Mucosa of descending colon (tissue), 3 donors: ENCODE results near the gene CRYGS. TPM values are rescaled to one million over a fixed set of nuclear protein-coding genes. Genes with fewer than 3 reads are reported as not detected.

ENCODE experiments used
- ATAC-seq: fragments of 200-7000 bp; cut with Tn5 transposase; one replicate; pipeline ENCODE4 v1.9.1; 2020; ENCODE audit warnings: mild to moderate bottlenecking, moderate library complexity
- DNase-seq, 3 donors: peaks; one replicate each; pipeline ENCODE4 v3.0.0-alpha.2; 2020
- H3K36me3 ChIP-seq: fragments of 200-600 bp; one replicate; pipeline ENCODE4 v1.8.0; 2021; ENCODE audit warnings: low read depth, mild to moderate bottlenecking
- H3K4me1 ChIP-seq: fragments of 200-600 bp; one replicate; pipeline ENCODE4 v1.8.0; 2021; ENCODE audit warnings: low read depth, mild to moderate bottlenecking
- H3K4me3 ChIP-seq: fragments of 200-600 bp; one replicate; pipeline ENCODE4 v1.8.0; 2021; ENCODE audit warnings: mild to moderate bottlenecking
- H3K9me3 ChIP-seq: fragments of 200-600 bp; one replicate; pipeline ENCODE4 v1.8.0; 2021; ENCODE audit warnings: mild to moderate bottlenecking
- intact Hi-C, 2 donors: fragments of 100-400 bp; cut with DNase I in 1 of 2; cut with micrococcal nuclease in 1 of 2; formaldehyde crosslinking; loops; one replicate each; pipeline versions ENCODE4 v1.11.0 to v1.11.1; 2022; cut with DNase I, micrococcal nuclease
- total RNA-seq, 3 donors: library from RNA; stranded (reverse); fragmentation: NEBNext Ultra II Directional in 2 of 3; extraction: Animal tissue kit (Norgen Biotek cat#: 25700) in 2 of 3; gene quantifications; one replicate each; pipeline versions ENCODE4 v1.2.1 to v1.2.4, GENCODE V29; 2021 to 2023
- TF ChIP-seq, protein P1 (sequence below): fragments of 200-600 bp; IDR thresholded peaks from one replicate; pipeline ENCODE4 v1.8.0; 2022; ENCODE audit warnings: antibody characterized with exemption, mild to moderate bottlenecking
- donor health status: DM: no; HTN: no; CAD: no; lungs with moderate emphysema.
- donor health status: DM: no; HTN: no; CAD: no.
- donor health status: DM: no; HTN: yes; CAD: no.

CRYGS gene
- total RNA-seq, 3 donors from 2014 or later = 3.2 to 3.9 (median 3.8) TPM

DNA sequence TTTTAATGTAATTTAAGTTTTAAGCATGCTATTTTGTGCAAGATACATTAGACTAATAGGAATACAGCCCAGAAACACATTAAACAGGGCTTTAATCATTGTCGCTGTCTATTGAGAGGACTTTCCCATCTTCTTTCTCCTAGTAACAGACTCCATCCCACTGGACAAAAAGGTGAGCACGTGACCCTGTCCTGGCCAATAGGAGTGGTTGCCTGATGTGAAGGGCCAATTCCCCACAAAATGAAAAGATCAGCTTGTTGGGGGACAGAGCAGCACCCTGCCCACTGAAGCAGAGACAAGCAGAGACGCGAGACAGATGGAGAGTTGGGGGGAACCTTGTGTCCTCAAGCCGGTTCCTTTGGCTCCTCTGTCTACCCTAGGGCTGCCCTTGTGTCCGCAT lies 21.2 kb downstream of the CRYGS start:
- Histone ChIP-seq H3K36me3 (no peaks in the 10 kb centered on the region), H3K4me3 (no peak overlapping the region), H3K9me3 (no peaks in the 10 kb centered on the region), H3K4me1 (no peaks in the 10 kb centered on the region)
- intact Hi-C loops = no loop called here
- ATAC-seq = no peak
- no peak for DNase-seq
- TF ChIP-seq, protein P1, sequence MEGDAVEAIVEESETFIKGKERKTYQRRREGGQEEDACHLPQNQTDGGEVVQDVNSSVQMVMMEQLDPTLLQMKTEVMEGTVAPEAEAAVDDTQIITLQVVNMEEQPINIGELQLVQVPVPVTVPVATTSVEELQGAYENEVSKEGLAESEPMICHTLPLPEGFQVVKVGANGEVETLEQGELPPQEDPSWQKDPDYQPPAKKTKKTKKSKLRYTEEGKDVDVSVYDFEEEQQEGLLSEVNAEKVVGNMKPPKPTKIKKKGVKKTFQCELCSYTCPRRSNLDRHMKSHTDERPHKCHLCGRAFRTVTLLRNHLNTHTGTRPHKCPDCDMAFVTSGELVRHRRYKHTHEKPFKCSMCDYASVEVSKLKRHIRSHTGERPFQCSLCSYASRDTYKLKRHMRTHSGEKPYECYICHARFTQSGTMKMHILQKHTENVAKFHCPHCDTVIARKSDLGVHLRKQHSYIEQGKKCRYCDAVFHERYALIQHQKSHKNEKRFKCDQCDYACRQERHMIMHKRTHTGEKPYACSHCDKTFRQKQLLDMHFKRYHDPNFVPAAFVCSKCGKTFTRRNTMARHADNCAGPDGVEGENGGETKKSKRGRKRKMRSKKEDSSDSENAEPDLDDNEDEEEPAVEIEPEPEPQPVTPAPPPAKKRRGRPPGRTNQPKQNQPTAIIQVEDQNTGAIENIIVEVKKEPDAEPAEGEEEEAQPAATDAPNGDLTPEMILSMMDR = no peak

DNA sequence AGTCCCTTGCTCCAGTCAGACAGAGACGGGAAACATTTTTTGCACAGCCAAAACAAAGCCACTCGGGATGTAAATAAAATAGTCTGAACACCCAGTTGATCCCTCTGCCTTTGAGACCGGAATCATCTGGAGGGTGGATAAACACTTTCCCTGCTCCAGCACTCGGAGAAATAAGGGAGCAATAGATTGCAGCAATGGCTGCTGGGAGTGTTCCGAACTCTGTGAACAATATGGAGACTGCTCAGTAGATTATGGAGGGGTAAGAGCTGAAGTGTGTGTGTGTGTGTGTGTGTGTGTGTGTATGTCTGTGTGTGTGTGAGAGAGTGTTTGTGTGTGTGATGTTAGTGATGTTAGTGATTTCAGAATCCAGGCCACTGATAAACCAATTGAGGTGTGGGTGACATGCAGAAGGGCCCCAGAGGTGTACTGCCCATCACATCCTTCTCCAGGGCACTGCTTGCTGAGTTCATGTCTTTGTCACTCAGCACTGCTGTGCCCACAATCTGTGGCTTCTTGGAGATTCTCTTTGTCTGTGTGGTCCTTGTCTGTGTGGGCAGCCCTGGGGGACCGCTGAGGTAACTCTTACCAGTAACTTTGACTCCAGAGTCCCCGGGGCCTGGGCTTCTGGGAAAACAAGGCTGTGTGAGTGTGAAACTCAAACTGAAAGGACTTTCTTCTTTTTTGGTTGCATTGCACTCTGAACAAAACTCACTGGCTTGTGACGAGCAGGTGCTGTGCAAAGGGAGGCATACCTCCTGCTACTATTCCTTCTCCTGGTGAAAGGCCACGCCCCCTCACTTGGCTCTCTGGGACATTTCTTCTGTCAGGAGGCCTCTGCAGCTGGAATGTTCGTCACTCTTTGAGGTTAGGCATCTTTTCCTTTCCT lies 23.0 kb downstream of the CRYGS start:
- Histone ChIP-seq H3K4me3 (no peak overlapping the region), H3K9me3 (no peaks in the 10 kb centered on the region), H3K36me3 (no peaks in the 10 kb centered on the region), H3K4me1 (no peaks in the 10 kb centered on the region)
- intact Hi-C loops = no loop called here
- TF ChIP-seq, protein P1 = no peak
- ATAC-seq (no peak), DNase-seq (no peak)

DNA sequence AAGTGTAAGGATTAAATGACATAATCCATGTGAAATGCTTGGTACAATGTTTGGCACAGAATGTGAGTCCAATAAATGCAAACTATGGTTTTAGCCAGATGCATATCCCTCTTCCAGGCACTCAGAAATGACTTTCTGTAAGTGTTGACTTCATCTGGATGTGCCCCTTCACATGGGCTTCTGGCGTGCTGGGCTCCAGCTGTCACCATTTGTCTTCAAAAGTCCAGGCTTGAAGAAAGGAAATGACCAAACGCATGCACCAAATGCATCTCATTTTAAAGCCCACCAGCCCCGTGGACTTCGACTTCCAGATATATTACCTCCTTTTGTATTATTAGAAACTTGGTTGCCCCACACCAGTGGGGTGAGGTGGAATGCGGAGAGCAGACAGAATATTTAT lies 23.7 kb downstream of the CRYGS start:
- DNase-seq (no peak), ATAC-seq (no peak)
- intact Hi-C loops = no loop called here
- TF ChIP-seq, protein P1 = no peak
- Histone ChIP-seq H3K4me1 (no peaks in the 10 kb centered on the region), H3K36me3 (no peaks in the 10 kb centered on the region), H3K9me3 (no peaks in the 10 kb centered on the region), H3K4me3 (no peak overlapping the region)

DNA sequence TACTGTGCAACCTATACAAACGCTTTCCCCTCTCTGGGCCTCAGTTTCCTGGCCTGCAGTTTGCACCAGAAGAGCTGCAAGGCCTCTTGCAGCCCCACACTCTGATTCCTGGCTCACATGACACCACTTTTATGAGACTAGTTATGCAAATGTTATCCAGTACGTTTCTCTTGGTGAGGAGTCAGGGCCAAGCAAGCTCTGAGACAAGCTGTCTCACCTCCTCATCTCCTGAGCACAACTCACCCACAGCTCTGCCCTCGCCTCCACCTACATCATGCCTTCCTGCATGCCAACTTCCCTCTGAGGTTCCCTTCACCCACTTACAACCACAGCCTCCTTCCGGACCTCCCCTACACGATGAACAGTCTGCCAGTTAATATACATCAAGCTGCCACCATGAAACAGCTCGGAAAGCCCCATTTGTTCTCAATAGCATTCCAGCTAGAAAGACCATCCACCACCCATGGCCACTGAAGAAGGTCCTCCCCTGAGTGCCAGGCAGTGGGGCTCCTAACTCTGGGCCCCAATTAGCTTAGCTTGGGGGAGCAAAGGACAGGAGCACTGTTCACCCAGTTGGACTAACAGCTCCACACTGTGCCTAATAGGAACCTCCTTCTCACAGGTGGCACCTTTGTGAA lies 25.0 kb downstream of the CRYGS start:
- ATAC-seq (peak; percentile 75), DNase-seq (peak in 1 of 3 donors; percentile 60)
- Histone ChIP-seq H3K4me3 (no peak overlapping the region), H3K9me3 (no peaks in the 10 kb centered on the region), H3K4me1 (no peaks in the 10 kb centered on the region), H3K36me3 (no peaks in the 10 kb centered on the region)
- intact Hi-C loops = no loop called here
- TF ChIP-seq, protein P1 = no peak

DNA sequence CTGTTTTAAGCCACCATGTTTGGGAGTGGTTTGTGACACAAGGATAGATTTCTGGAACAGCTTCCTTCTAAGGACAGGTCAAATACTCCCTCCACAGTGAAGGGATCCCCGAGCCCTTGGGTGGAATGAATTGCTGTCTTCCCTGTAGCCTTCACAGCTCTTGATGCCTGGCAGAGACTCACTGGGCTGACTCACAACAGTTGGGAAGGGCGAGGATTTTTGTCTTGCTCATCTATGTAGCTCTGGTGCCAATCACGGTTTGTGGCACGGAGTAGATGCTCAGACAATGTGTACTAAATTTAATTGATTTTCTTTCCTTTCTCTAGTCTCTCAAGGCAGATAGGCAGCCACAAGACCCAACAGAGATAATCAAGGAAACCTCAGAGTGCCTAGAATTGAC lies 27.0 kb downstream of the CRYGS start:
- Histone ChIP-seq H3K36me3 (no peaks in the 10 kb centered on the region), H3K4me3 (no peak overlapping the region), H3K4me1 (no peaks in the 10 kb centered on the region), H3K9me3 (no peaks in the 10 kb centered on the region)
- DNase-seq (no peak), ATAC-seq (no peak)
- intact Hi-C loops = no loop called here
- TF ChIP-seq, protein P1 = no peak
